SK-N-MC (cell line): Measurements from ENCODE around the gene HSPBP1.
A peak's percentile ranks its signal among the peaks of the same experiment; 100 is the strongest.
"Not testable (repeated sequence)": the region's sequence is repeated elsewhere in the genome, so short reads cannot be mapped to it uniquely, and the experiment has no call there.

Experiments used
- DNase-seq: peaks from one replicate; pipeline ENCODE4 v3.0.0-alpha.2; 2011; ENCODE audit warnings: low read depth, low spot score
- H3K27ac ChIP-seq: fragments of 200-600 bp; sonication (generic); 2 replicates; pipeline ENCODE4 v1.5.1; 2016; ENCODE audit warnings: mixed run types
- H3K36me3 ChIP-seq: fragments of 200-600 bp; sonication (generic); 2 replicates; pipeline ENCODE4 v1.6.1; 2017; ENCODE audit warnings: antibody characterized with exemption, low read length, mixed read lengths; ENCODE audit not compliant: insufficient read depth
- H3K4me3 ChIP-seq: fragments of 200-600 bp; sonication (generic); 2 replicates; pipeline ENCODE4 v1.5.1; 2016
- H3K9ac ChIP-seq: fragments of 200-600 bp; sonication (generic); 2 replicates; pipeline ENCODE4 v1.8.0; 2017; ENCODE audit warnings: mixed run types, mixed read lengths; ENCODE audit not compliant: insufficient read length
- H3K9me3 ChIP-seq: fragments of 200-600 bp; sonication (generic); 2 replicates; pipeline ENCODE4 v1.6.1; 2017; ENCODE audit warnings: low read depth, mild to moderate bottlenecking, antibody characterized with exemption, low read length, moderate library complexity, mixed read lengths
- EZH2 ChIP-seq: fragments of 200-600 bp; sonication (generic); IDR thresholded peaks from one replicate; pipeline ENCODE4 v1.6.1; 2017; ENCODE audit warnings: antibody characterized with exemption
- FOXP2 ChIP-seq: optimal IDR thresholded peaks from 2 replicates; pipeline ENCODE3; 2011; ENCODE audit warnings: mild to moderate bottlenecking, moderate library complexity; ENCODE audit not compliant: insufficient read depth; ENCODE audit errors: extremely low read length, control extremely low read depth
- POLR2AphosphoS5 ChIP-seq: IDR thresholded peaks from 2 replicates; pipeline ENCODE4 v1.6.1; 2012; ENCODE audit warnings: mild to moderate bottlenecking, low read depth, low read length, borderline replicate concordance

HSPBP1 gene

GRCh38 chr19:55279770-55280643, at the start of gene HSPBP1:
Gene HSPBP1 (minus strand): TSS chr19:55280110. CDS start chr19:55279608, 502 bp downstream.
- Histone ChIP-seq H3K27ac (peak within 1 kb of the TSS; percentile 88), H3K4me3 (peak within 1 kb of the TSS; percentile 83), H3K9me3 (no peaks in the 10 kb centered on the region), H3K36me3 (peaks cover 2% of the 10 kb centered on the region; the same call in 1 of the 2 replicates), H3K9ac (peak within 1 kb of the TSS; percentile 64)
- peak; percentile 90 for TF ChIP-seq FOXP2
- no peak for TF ChIP-seq EZH2
- peak; percentile 56; the same call in 1 of the 2 replicates for TF ChIP-seq POLR2AphosphoS5
- DNase-seq, result peak; percentile 87

DNA sequence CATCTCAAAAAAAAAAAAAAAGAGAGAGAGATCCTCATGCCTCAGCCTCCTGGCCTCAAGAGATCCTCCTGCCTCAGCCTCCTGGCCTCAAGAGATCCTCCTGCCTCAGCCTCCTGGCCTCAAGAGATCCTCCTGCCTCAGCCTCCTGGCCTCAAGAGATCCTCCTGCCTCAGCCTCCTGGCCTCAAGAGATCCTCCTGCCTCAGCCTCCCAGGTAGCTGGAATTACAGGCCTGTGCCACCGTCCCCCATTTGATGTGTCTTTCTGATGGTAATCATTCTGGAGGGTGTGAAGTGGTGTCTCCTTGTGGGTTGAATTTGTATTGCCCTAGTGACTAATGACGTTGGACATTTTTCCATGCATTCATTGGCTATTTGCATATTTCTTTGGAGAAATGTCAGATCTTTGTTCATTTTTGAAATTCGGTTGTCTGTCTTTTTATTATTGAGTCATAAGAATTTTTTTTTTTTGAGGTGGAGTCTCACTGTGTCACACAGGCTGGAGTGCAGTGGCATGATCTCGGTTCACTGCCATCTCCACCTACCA, 48.9 kb upstream of the HSPBP1 start:
- not testable (repeated sequence) for H3K4me3 ChIP-seq, H3K27ac ChIP-seq, H3K36me3 ChIP-seq, H3K9me3 ChIP-seq, DNase-seq, H3K9ac ChIP-seq

DNA sequence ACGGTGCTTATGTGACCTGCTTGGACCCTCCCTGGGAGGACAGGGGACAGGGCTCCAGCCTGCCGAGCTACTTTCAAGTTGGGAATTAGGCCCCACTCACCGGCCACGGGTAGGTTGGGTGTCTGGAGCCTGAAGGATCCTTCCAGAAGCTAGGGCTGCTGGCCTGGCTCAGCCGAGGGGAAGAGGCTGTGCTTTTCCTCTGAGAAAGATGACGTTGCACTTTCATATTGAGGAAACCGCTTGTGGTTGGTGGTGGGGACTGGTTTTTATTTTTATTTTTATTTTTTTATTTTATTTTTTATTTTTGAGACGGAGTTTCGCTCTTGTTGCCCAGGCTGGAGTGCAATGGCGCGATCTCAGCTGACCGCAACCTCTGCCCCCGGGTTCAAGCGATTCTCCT, 45.3 kb upstream of the HSPBP1 start, which contains the start of gene TMEM150B:
TSS of gene TMEM150B (minus strand) at position 170 of the 400 bp plus-strand sequence. CDS start 4,305 bp downstream, outside the sequence.
- no peaks in the 10 kb centered on the region for H3K36me3 ChIP-seq
- TF ChIP-seq EZH2, result no peak
- no peaks in the 10 kb centered on the region for H3K9me3 ChIP-seq
- no peak within 1 kb of the TSS for H3K9ac ChIP-seq
- no peak within 1 kb of the TSS for H3K27ac ChIP-seq
- DNase-seq, result no peak
- H3K4me3 ChIP-seq, result no peak within 1 kb of the TSS

GRCh38 chr19:55324662-55325061, 44.8 kb upstream of the HSPBP1 start:
- TF ChIP-seq POLR2AphosphoS5 (no peak), FOXP2 (no peak), EZH2 (no peak)
- Histone ChIP-seq H3K9me3 (no peaks in the 10 kb centered on the region), H3K36me3 (no peaks in the 10 kb centered on the region), H3K27ac (no peak overlapping the region), H3K9ac (no peak overlapping the region), H3K4me3 (no peak overlapping the region)
- DNase-seq, result no peak

GRCh38 chr19:55322204-55322885, 42.4 kb upstream of the HSPBP1 start:
- H3K4me3 ChIP-seq, result no peak overlapping the region
- H3K9ac ChIP-seq, result no peak overlapping the region
- no peaks in the 10 kb centered on the region for H3K9me3 ChIP-seq
- no peak for DNase-seq
- no peaks in the 10 kb centered on the region for H3K36me3 ChIP-seq
- TF ChIP-seq POLR2AphosphoS5, result no peak
- TF ChIP-seq EZH2, result no peak
- TF ChIP-seq FOXP2, result no peak
- no peak overlapping the region for H3K27ac ChIP-seq

- no peak overlapping the region for H3K27ac ChIP-seq
- no peak for TF ChIP-seq EZH2
- no peak for TF ChIP-seq FOXP2
- TF ChIP-seq POLR2AphosphoS5, result no peak
- no peak for DNase-seq
- H3K4me3 ChIP-seq, result no peak overlapping the region
- H3K9ac ChIP-seq, result no peak overlapping the region
- no peaks in the 10 kb centered on the region for H3K36me3 ChIP-seq
- H3K9me3 ChIP-seq, result no peaks in the 10 kb centered on the region
Measured at GRCh38 chr19:55321466-55322137, 41.7 kb upstream of the HSPBP1 start.

- Histone ChIP-seq H3K9ac (no peak overlapping the region), H3K27ac (no peak overlapping the region), H3K9me3 (no peaks in the 10 kb centered on the region), H3K36me3 (no peaks in the 10 kb centered on the region), H3K4me3 (no peak overlapping the region)
- no peak for TF ChIP-seq EZH2
- no peak for TF ChIP-seq FOXP2
- no peak for TF ChIP-seq POLR2AphosphoS5
- DNase-seq, result no peak
Measured at GRCh38 chr19:55320844-55321419, 41.0 kb upstream of the HSPBP1 start.

DNA sequence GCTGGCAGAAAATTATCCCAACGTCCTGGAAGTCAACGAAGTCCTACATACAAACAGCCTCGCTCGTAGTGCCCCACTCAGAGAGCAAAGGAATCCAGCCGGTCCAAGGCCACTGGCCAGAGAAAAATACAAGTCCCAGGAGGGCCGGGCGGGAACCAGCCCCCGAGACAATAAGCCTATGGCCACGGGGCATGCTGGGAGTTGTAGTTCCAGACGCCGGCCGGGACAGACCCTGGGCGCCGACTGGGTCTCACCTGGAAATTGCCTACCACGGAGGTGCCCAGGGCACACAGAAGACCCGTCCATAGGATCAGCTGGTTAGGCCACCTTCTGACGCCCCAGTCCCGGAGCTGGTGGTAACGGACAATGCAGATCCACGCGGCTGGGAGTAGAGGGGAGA, 39.9 kb upstream of the HSPBP1 start:
- no peak overlapping the region for H3K4me3 ChIP-seq
- H3K27ac ChIP-seq, result no peak overlapping the region
- TF ChIP-seq EZH2 (no peak), FOXP2 (no peak), POLR2AphosphoS5 (no peak)
- DNase-seq, result no peak
- no peaks in the 10 kb centered on the region for H3K36me3 ChIP-seq
- no peak overlapping the region for H3K9ac ChIP-seq
- no peaks in the 10 kb centered on the region for H3K9me3 ChIP-seq
